Subcutaneous adipose tissue (tissue), 4 donors: ENCODE results near the gene PNMT. TPM values are rescaled to one million over a fixed set of nuclear protein-coding genes. Genes with fewer than 3 reads are reported as not detected.

Experiments used
- total RNA-seq, 4 donors: library from RNA; depleted of rRNA; stranded (reverse); fragments of >200 nt; gene quantifications; one replicate each; pipeline ENCODE4 v1.1.0, GENCODE V29; 2016
- TF ChIP-seq, protein P1 (sequence below): fragments of 450-650 bp; IDR thresholded peaks from one replicate; pipeline ENCODE4 v1.5.1; 2016; ENCODE audit warnings: low read depth, mild to moderate bottlenecking, control low read depth, antibody characterized with exemption, moderate library complexity

PNMT gene
- total RNA-seq, 4 donors from 2014 or later = 2.0 to 7.3 (median 4.2) TPM

GRCh38 chr17:39683295-39683939 is 15.2 kb downstream of the PNMT start:
- TF ChIP-seq, protein P1, sequence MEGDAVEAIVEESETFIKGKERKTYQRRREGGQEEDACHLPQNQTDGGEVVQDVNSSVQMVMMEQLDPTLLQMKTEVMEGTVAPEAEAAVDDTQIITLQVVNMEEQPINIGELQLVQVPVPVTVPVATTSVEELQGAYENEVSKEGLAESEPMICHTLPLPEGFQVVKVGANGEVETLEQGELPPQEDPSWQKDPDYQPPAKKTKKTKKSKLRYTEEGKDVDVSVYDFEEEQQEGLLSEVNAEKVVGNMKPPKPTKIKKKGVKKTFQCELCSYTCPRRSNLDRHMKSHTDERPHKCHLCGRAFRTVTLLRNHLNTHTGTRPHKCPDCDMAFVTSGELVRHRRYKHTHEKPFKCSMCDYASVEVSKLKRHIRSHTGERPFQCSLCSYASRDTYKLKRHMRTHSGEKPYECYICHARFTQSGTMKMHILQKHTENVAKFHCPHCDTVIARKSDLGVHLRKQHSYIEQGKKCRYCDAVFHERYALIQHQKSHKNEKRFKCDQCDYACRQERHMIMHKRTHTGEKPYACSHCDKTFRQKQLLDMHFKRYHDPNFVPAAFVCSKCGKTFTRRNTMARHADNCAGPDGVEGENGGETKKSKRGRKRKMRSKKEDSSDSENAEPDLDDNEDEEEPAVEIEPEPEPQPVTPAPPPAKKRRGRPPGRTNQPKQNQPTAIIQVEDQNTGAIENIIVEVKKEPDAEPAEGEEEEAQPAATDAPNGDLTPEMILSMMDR = no peak

DNA sequence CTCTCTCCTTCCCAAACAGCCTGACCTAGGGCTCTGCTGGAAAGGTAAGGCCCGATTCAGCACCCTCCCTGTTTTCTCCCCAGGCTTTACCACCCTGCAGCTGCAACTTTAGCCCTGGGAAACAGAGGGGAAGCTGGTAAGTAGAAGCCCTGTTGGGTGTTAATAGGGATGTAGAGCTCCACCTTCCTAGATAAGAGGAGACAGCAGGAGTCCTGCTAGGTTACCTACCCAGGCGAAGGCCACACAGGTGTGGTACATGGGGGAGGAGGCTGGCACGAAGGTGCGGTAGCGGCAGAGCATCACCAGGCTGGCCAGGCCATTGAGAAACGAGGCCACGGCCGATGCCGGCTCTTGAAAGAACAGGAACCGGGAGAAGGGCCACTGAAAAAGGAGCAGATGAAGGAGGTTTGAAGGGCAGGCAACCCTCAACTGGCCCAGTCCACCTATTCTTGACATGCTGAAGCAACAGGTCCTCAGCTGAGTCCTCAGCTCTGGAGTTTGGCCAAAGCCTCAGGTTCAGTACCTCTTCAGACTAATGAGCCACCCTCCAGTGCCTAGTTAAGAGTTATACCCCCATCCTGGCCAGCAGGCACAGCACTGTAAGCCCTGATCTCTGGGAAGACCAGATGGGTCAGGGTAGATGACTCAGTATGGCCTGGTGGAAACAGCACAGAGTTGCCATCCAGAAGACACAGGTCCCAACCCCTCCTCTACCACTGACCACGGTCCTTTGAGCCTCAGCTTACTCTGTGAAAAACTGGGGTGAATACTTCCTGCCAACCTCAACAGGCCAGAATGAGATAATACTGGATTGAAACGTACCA is 16.3 kb downstream of the PNMT start:
- TF ChIP-seq, protein P1 = no peak

DNA sequence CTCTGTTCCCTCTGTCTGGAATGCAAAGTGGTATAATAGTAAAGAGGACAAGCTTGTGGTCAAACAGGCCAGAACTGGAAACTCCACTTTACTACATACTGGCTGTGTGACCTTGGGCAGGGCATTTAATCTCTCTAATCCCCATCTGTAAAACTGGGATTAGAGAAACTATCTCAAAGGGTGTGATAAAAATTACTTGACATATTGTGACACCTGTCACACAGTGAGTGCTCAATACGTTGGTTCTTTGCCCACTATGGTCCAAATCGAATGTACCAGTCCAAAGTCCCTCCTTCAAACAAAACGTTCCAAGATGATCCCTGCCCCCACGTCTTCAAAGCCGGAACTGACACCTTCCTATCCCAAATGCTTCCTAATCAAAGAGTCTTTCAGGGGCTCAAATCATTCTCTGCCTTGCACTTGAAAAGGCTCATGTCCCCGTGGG is 18.9 kb downstream of the PNMT start:
- TF ChIP-seq, protein P1 = no peak

- TF ChIP-seq, protein P1 = no peak
These were observed 19.6 kb downstream of the PNMT start, which contains the start of gene PGAP3 for GRCh38 chr17:39687546-39688474. TSS of gene PGAP3 (minus strand) at chr17:39688057. CDS start at chr17:39688014, 43 bp downstream.

DNA sequence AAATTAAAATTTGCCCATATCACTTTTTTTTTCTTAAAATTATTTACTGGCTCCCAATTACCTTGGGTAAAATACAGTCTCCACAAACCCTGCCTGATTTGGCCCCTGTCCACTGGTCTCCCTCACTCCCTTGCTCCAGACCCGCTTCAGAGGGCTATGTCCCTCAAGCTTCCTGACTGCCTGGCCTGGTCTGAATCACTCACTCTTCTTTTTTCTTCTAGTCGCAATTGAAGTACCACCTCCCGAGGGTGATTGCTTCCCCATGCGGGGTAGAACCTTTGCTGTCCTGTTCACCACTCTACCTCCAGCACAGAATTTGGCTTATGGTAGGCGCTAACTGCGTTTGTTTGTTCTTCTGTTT is 20.2 kb downstream of the PNMT start:
- TF ChIP-seq, protein P1 = no peak

DNA sequence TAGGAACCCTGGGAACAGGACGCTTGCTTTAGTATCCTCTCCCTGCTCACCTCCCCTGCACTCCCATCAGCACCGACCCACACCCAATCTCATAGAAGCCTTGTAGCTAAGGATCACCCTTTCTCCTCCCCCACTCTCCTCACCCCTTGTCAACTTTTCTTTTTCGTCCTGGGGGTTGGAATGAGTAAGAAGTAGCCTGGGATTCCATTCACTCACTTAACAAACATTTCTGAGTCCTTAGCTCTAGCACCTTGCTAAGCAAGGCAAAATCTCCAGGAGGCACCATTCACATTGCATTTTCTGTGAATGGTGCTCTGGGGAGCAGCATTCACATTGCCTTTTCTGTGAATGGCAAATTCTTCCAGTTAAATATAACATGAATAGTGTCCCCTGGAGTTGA is 20.7 kb downstream of the PNMT start:
- TF ChIP-seq, protein P1 = no peak

DNA sequence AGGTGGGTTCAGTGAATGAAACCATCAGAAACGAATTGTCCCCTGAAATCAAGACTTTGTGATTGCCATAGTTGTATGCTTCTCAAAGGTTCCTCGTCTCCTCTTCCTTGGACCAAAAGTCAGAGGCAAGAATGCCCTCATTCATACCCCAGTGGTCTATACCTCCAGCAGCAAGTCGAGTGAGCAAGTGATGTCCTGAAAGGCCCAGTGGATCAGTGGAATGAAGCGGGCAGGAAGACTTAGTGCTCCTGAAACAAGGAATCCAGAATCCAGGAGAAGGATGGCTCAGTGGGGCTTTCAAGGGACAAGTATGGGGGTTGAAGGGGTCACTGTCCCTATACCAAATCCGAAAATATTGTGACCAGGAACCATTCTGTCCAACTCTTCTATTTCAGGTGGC is 26.3 kb downstream of the PNMT start:
- TF ChIP-seq, protein P1 = no peak
